KMS-11 (cell line): ENCODE results near the gene SYNCRIP.
A peak's percentile ranks its signal among the peaks of the same experiment; 100 is the strongest.
"Not testable (repeated sequence)": the region's sequence is repeated elsewhere in the genome, so short reads cannot be mapped to it uniquely, and the experiment has no call there.

Source experiments
- H2AFZ ChIP-seq: fragments of 200-600 bp; sonication (generic); 2 replicates; pipeline ENCODE4 v1.6.1; 2016; ENCODE audit warnings: antibody characterized with exemption, mixed run types, low read depth
- H3K27ac ChIP-seq: fragments of 200-600 bp; sonication (generic); 2 replicates; pipeline ENCODE4 v1.6.1; 2016; ENCODE audit warnings: mild to moderate bottlenecking, mixed run types
- H3K27me3 ChIP-seq: fragments of 200-600 bp; sonication (generic); 2 replicates; pipeline ENCODE4 v1.6.1; 2017; ENCODE audit warnings: mild to moderate bottlenecking, low read depth, mixed run types, moderate library complexity; ENCODE audit not compliant: insufficient read depth
- H3K36me3 ChIP-seq: fragments of 200-600 bp; sonication (generic); 2 replicates; pipeline ENCODE4 v1.6.1; 2017; ENCODE audit warnings: mild to moderate bottlenecking, mixed run types; ENCODE audit not compliant: insufficient read depth
- H3K4me1 ChIP-seq: fragments of 200-600 bp; sonication (generic); 2 replicates; pipeline ENCODE4 v1.6.1; 2016; ENCODE audit warnings: mild to moderate bottlenecking, low read depth, mixed run types; ENCODE audit not compliant: poor library complexity, severe bottlenecking
- H3K4me2 ChIP-seq: fragments of 200-600 bp; sonication (generic); 2 replicates; pipeline ENCODE4 v1.7.0; 2016; ENCODE audit warnings: mild to moderate bottlenecking, mixed run types
- H3K4me3 ChIP-seq: fragments of 200-600 bp; sonication (generic); IDR thresholded peaks from 2 replicates; pipeline ENCODE4 v1.6.1; 2017; ENCODE audit warnings: low read depth, low read length, mixed read lengths; ENCODE audit not compliant: insufficient read depth
- H3K79me2 ChIP-seq: fragments of 200-600 bp; sonication (generic); 2 replicates; pipeline ENCODE4 v1.6.1; 2016; ENCODE audit warnings: low read depth, mixed run types; ENCODE audit not compliant: insufficient read depth
- H3K9ac ChIP-seq: fragments of 200-600 bp; sonication (generic); 2 replicates; pipeline ENCODE4 v1.6.1; 2016; ENCODE audit warnings: mild to moderate bottlenecking, mixed run types
- H4K20me1 ChIP-seq: fragments of 200-600 bp; sonication (generic); 2 replicates; pipeline ENCODE4 v1.6.1; 2016; ENCODE audit warnings: mild to moderate bottlenecking, mixed run types; ENCODE audit not compliant: insufficient read depth
- CTCF ChIP-seq: fragments of 200-600 bp; sonication (generic); conservative IDR thresholded peaks from 2 replicates; pipeline ENCODE4 v1.6.1; 2017; ENCODE audit warnings: low read depth, mild to moderate bottlenecking, antibody characterized with exemption, low read length, moderate library complexity, mixed read lengths

SYNCRIP gene

DNA sequence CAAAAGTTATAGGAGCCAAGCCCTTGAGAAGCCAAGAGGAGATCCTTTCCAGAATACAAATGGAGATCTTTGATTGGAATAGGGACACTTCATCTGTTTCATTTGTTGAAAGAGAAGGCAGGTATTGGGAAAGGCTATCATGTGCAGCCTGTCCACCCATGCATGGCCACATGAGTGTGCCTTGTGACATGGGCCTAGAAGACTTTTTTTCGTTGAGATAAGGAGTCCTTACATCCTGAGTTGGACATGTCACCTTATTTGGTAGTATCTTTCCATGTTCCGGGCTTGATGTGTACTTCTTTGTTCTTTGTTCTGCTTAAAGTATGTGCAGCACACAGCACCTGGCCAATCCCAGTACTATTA lies 42.1 kb upstream of the SYNCRIP start:
- H3K27me3 ChIP-seq, result no peaks in the 10 kb centered on the region
- H3K4me1 ChIP-seq, result no peaks in the 10 kb centered on the region
- H3K36me3 ChIP-seq, result no peaks in the 10 kb centered on the region
- no peak overlapping the region for H2AFZ ChIP-seq
- H3K9ac ChIP-seq, result no peak overlapping the region
- no peaks in the 10 kb centered on the region for H4K20me1 ChIP-seq
- H3K4me3 ChIP-seq, result no peak overlapping the region
- H3K27ac ChIP-seq, result no peak overlapping the region
- TF ChIP-seq CTCF, result no peak
- H3K4me2 ChIP-seq, result no peak overlapping the region
- peaks cover 7% of the 10 kb centered on the region; the same call in 1 of the 2 replicates for H3K79me2 ChIP-seq

DNA sequence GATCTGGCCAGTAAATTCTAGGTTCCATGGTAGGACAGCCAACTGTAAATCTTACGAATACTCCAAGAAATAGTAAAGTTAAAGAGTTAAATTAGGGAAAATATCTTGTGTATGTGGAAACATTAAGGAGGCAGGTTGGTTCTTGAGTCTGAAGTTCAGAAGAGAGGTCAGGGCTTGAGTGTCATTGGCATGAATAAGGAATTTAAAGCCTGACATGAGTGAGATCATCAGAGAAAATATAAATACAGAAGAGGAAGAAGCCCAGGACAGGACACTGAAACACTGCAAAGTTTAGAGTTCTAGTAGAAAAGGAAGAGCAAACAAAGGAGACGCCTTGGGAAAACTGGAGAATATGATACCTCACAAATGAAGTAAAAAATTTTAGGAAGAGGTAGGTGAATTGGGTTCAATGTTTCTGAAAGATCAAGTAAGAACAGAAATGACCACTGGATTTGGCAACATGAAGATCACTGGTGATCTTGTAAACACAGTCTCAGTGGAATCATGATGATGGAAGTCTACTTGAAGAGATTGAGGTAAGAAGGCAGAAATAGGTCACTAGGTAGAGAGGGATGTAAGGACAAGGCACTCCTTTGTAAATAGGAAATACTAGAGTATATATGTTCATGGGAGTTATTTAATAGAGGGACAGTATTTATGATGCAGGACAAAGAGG lies 41.6 kb upstream of the SYNCRIP start:
- Histone ChIP-seq H3K4me3 (no peak overlapping the region), H3K79me2 (peaks cover 11% of the 10 kb centered on the region; the same call in 1 of the 2 replicates), H3K9ac (no peak overlapping the region), H3K36me3 (no peaks in the 10 kb centered on the region), H4K20me1 (no peaks in the 10 kb centered on the region), H3K4me2 (no peak overlapping the region), H3K27me3 (no peaks in the 10 kb centered on the region), H3K4me1 (no peaks in the 10 kb centered on the region), H3K27ac (no peak overlapping the region), H2AFZ (no peak overlapping the region)
- no peak for TF ChIP-seq CTCF

- H3K4me2 ChIP-seq, H3K27me3 ChIP-seq: not testable (repeated sequence)
Measured at GRCh38 chr6:85681899-85682298, 39.2 kb upstream of the SYNCRIP start.

GRCh38 chr6:85680388-85680787 lies 37.7 kb upstream of the SYNCRIP start:
- peak overlapping the region; percentile 65 for H3K4me2 ChIP-seq
- no peak for TF ChIP-seq CTCF
- H3K27me3 ChIP-seq, result no peaks in the 10 kb centered on the region
- peak overlapping the region; percentile 45; the same call in 1 of the 2 replicates for H2AFZ ChIP-seq
- peak overlapping the region; percentile 97; the same call in 1 of the 2 replicates for H3K9ac ChIP-seq
- peaks cover 19% of the 10 kb centered on the region for H4K20me1 ChIP-seq
- peak overlapping the region; percentile 97 for H3K27ac ChIP-seq
- no peak overlapping the region for H3K4me3 ChIP-seq
- peaks cover 11% of the 10 kb centered on the region for H3K4me1 ChIP-seq
- no peaks in the 10 kb centered on the region; the same call in 1 of the 2 replicates for H3K36me3 ChIP-seq
- peaks cover 42% of the 10 kb centered on the region for H3K79me2 ChIP-seq

More at GRCh38 chr6:85681899-85682298, 39.2 kb upstream of the SYNCRIP start:
- H3K4me3 ChIP-seq, H3K27ac ChIP-seq, H3K36me3 ChIP-seq, H3K4me1 ChIP-seq, H3K9ac ChIP-seq, H4K20me1 ChIP-seq, H2AFZ ChIP-seq: not testable (repeated sequence)
- peaks cover 27% of the 10 kb centered on the region for H3K79me2 ChIP-seq

- no peaks in the 10 kb centered on the region for H3K27me3 ChIP-seq
- peaks cover 18% of the 10 kb centered on the region for H3K4me1 ChIP-seq
- H3K9ac ChIP-seq, result peak overlapping the region; percentile 97
- TF ChIP-seq CTCF, result no peak
- peak overlapping the region; percentile 97 for H3K27ac ChIP-seq
- H3K36me3 ChIP-seq, result no peaks in the 10 kb centered on the region; the same call in 1 of the 2 replicates
- peak overlapping the region; percentile 45 for H2AFZ ChIP-seq
- H3K79me2 ChIP-seq, result peaks cover 49% of the 10 kb centered on the region
- H4K20me1 ChIP-seq, result peaks cover 23% of the 10 kb centered on the region
- no peak overlapping the region for H3K4me3 ChIP-seq
- H3K4me2 ChIP-seq, result peak overlapping the region; percentile 65
Measured at GRCh38 chr6:85679445-85680123, 36.9 kb upstream of the SYNCRIP start.
